Measurements from ENCODE around the gene L3MBTL4.

DNA sequence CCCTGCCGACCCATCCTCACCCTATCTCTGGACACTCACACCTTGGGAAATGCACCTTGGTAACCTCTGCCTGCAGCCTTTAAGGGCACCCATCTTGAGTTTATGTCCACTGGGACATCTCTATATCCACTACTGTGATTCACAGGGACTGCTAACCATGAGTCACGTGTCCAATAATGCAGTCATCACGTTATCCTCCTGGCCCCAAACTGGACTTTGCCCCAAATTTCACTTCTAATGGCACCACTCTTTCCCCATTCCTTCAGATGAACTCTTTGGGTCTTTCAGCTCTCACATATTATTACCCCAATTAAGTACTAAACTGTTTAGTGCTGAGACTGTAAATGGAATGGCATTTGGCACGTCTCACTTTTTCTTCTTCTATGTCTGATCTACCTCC is 448.2 kb downstream of the L3MBTL4 start:
- TF ChIP-seq POLR2AphosphoS5 (IDR thresholded peaks at IDR 0.05; ENCODE audit: low read depth, low read length) (no peak), POLR2A (IDR thresholded peaks at IDR 0.05; ENCODE audit: low read depth, low read length) (no peak), TAF1 (IDR thresholded peaks at IDR 0.05; ENCODE audit: borderline replicate concordance, low read depth, low read length) (no peak)

All from GM12892 (cell line).